SK-MEL-5 (cell line): ENCODE data around the gene SRRT. TPM values are rescaled to one million over a fixed set of nuclear protein-coding genes. Genes with fewer than 3 reads are reported as not detected.
"Not testable (repeated sequence)": the region's sequence is repeated elsewhere in the genome, so short reads cannot be mapped to it uniquely, and the experiment has no call there.

ENCODE experiments used
- DNase-seq: peaks from one replicate; pipeline ENCODE4 v3.0.0-alpha.2; 2016; ENCODE audit warnings: low read depth, low spot score
- in situ Hi-C: cut with HindIII; loops from 2 replicates; pipeline ENCODE4 v1.10.0; 2016; ENCODE audit warnings: low sequenced_read_pairs, high pct_unique_total_duplicates, low pct_unique_long_range_greater_than_20kb
- total RNA-seq: library from RNA; depleted of rRNA; stranded (reverse); fragments of >200 nt; shearing (Covaris generic); gene quantifications from 2 replicates; pipeline ENCODE4 v1.2.3, GENCODE V29; 2014

Gene SRRT
- total RNA-seq, 1 experiment from 2014 or later = 42.2 TPM

GRCh38 chr7:100847360-100847759 lies 27.5 kb upstream of the SRRT start:
- DNase-seq = no peak
- in situ Hi-C loops = no loop called here

- in situ Hi-C loops = no loop called here
- peak; percentile 93 for DNase-seq
Measured at GRCh38 chr7:100852048-100852872, 22.6 kb upstream of the SRRT start, which contains the start of gene SLC12A9. SLC12A9 (plus strand) TSS chr7:100852713; CDS start chr7:100854198, 1,485 bp downstream.

- in situ Hi-C loops = no loop called here
Measured at GRCh38 chr7:100854146-100854895, 20.6 kb upstream of the SRRT start.

GRCh38 chr7:100854899-100855298 lies 20.0 kb upstream of the SRRT start:
- DNase-seq, in situ Hi-C loops: not testable (repeated sequence)

More at GRCh38 chr7:100854146-100854895, 20.6 kb upstream of the SRRT start:
- no peak for DNase-seq

- in situ Hi-C loops = no loop called here
- no peak for DNase-seq
Measured at GRCh38 chr7:100855515-100855914, 19.4 kb upstream of the SRRT start.

- DNase-seq = no peak
- in situ Hi-C loops = no loop called here
Measured at GRCh38 chr7:100856871-100857282, 18.0 kb upstream of the SRRT start.

GRCh38 chr7:100859856-100860255 lies 15.0 kb upstream of the SRRT start:
- no peak for DNase-seq
- in situ Hi-C loops = no loop called here

- in situ Hi-C loops = no loop called here
- no peak for DNase-seq
Measured at GRCh38 chr7:100860702-100861615, 13.9 kb upstream of the SRRT start.

GRCh38 chr7:100861616-100861985 lies 13.3 kb upstream of the SRRT start:
- DNase-seq = no peak
- in situ Hi-C loops = no loop called here

GRCh38 chr7:100863406-100863950 lies 11.4 kb upstream of the SRRT start:
- in situ Hi-C loops = no loop called here
- DNase-seq = no peak

- DNase-seq = no peak
- in situ Hi-C loops = no loop called here
Measured at GRCh38 chr7:100864263-100864845, 10.5 kb upstream of the SRRT start.

GRCh38 chr7:100865372-100865911 lies 9.5 kb upstream of the SRRT start:
- no peak for DNase-seq
- in situ Hi-C loops = no loop called here

GRCh38 chr7:100865938-100866728 lies 8.8 kb upstream of the SRRT start:
- DNase-seq = no peak
- in situ Hi-C loops = no loop called here

GRCh38 chr7:100866729-100867039 lies 8.2 kb upstream of the SRRT start:
- in situ Hi-C loops = no loop called here
- no peak for DNase-seq

GRCh38 chr7:100867040-100867775 lies 7.7 kb upstream of the SRRT start, which contains the start of gene TRIP6:
TRIP6 (plus strand) TSS chr7:100867387; CDS start chr7:100867498, 111 bp downstream.
- peak; percentile 88 for DNase-seq
- in situ Hi-C loops = no loop called here
